GM12878 (cell line): ENCODE measurements around the gene NOL7. TPM values are rescaled to one million over a fixed set of nuclear protein-coding genes. Genes with fewer than 3 reads are reported as not detected.

Experiments
- ATAC-seq: fragments of 200-7000 bp; cut with Tn5 transposase; 3 replicates; pipeline ENCODE4 v1.9.1; 2020; ENCODE audit warnings: mild to moderate bottlenecking, moderate library complexity
- BruUV-seq: library from RNA; stranded (reverse); fragments of 400-500 nt; replicated peaks from 2 replicates; lab custom pipeline; 2021; lab: Mats Ljungman, UMichigan
- CTCF ChIA-PET: fragments of 300-600 bp; sonication (Branson Sonifier 250); formaldehyde crosslinking; extraction: SDS; loops from one replicate; lab custom pipeline; 2021; ENCODE audit warnings: inconsistent platforms; lab: Yijun Ruan, JAX
- POLR2A ChIA-PET: fragments of 350-600 bp; formaldehyde crosslinking; extraction: SDS; loops from one replicate; lab custom pipeline; 2021; ENCODE audit warnings: inconsistent platforms; lab: Charles Lee
- RAD21 ChIA-PET: fragments of 300-600 bp; sonication (Branson Sonifier 250); formaldehyde crosslinking; loops from one replicate; lab custom pipeline; 2023; ENCODE audit warnings: antibody characterized with exemption; ENCODE audit not compliant: unreplicated experiment; lab: Charles Lee
- SMC1A ChIA-PET: fragments of 300-600 bp; sonication (Branson Sonifier 250); formaldehyde crosslinking; loops from one replicate; lab custom pipeline; 2023; ENCODE audit not compliant: unreplicated experiment, uncharacterized antibody; lab: Charles Lee
- DNase-seq: peaks from one replicate; pipeline ENCODE4 v3.0.0-alpha.2; 2011; ENCODE audit warnings: low read depth, low spot score
- FAIRE-seq: peaks from 3 replicates; lab custom pipeline; 2011; peaks lifted over from hg19 to GRCh38; lab: Jason Lieb, UNC
- H2AFZ ChIP-seq: 2 replicates; pipeline ENCODE4 v1.6.0; 2011; ENCODE audit warnings: low read depth, low read length, control low read depth; ENCODE audit not compliant: control insufficient read depth
- H3K27ac ChIP-seq: 2 replicates; pipeline ENCODE4 v1.5.1; 2011; ENCODE audit warnings: control low read depth; ENCODE audit not compliant: control insufficient read depth, insufficient read depth
- H3K27me3 ChIP-seq, 2 experiments: replicated peaks in 1 of 2; 2 replicates each; pipeline versions ENCODE4 v1.6.0 to v1.6.1; 2011; ENCODE audit warnings: low read length in 1 of 2; ENCODE audit not compliant: control insufficient read depth in 2 of 2, insufficient read depth in 2 of 2
- H3K36me3 ChIP-seq, 2 experiments: 2 replicates each; pipeline ENCODE4 v1.5.1; 2011; ENCODE audit warnings: low read length in 1 of 2; ENCODE audit not compliant: control insufficient read depth in 2 of 2, insufficient read depth in 2 of 2
- H3K4me1 ChIP-seq: 2 replicates; pipeline ENCODE4 v1.6.1; 2011; ENCODE audit warnings: mild to moderate bottlenecking, low read length, moderate library complexity, mixed read lengths; ENCODE audit not compliant: control insufficient read depth, insufficient read depth
- H3K4me2 ChIP-seq: 2 replicates; pipeline ENCODE4 v1.6.0; 2011; ENCODE audit warnings: control low read depth; ENCODE audit not compliant: control insufficient read depth, insufficient read depth
- H3K4me3 ChIP-seq: fragments of 200-600 bp; sonication (generic); 2 replicates; pipeline ENCODE4 v1.5.1; 2016
- H3K79me2 ChIP-seq: 2 replicates; pipeline ENCODE4 v1.6.0; 2011; ENCODE audit warnings: low read length; ENCODE audit not compliant: control insufficient read depth, insufficient read depth
- H3K9ac ChIP-seq: 2 replicates; pipeline ENCODE4 v1.8.0; 2011; ENCODE audit warnings: low read length, control low read depth, mixed read lengths; ENCODE audit not compliant: control insufficient read depth, insufficient read depth
- H3K9me3 ChIP-seq: replicated peaks from 3 replicates; pipeline ENCODE4 v1.5.1; 2011; ENCODE audit warnings: mild to moderate bottlenecking, low read length; ENCODE audit not compliant: control insufficient read depth, insufficient read depth
- H4K20me1 ChIP-seq: 2 replicates; pipeline ENCODE4 v1.6.0; 2011; ENCODE audit not compliant: control insufficient read depth, insufficient read depth
- BRCA1 ChIP-seq: IDR thresholded peaks from 2 replicates; pipeline ENCODE4 v1.6.1; 2011; ENCODE audit warnings: low read depth, low read length, improper control_type of control experiment
- CEBPB ChIP-seq, 2 experiments: fragments of 150-350 bp in 1 of 2; IDR thresholded peaks; 2 replicates each; pipeline ENCODE4 v1.6.1; 2012 to 2014; ENCODE audit warnings: low read depth in 2 of 2, low read length in 2 of 2, borderline replicate concordance in 1 of 2, inconsistent platforms in 1 of 2
- ETV6 ChIP-seq, 2 experiments: fragments of 450-650 bp in 1 of 2; IDR thresholded peaks in 1 of 2; conservative IDR thresholded peaks in 1 of 2; 2 replicates each; pipeline ENCODE4 v1.6.1; 2014; ENCODE audit warnings: antibody characterized with exemption in 1 of 2, borderline replicate concordance in 1 of 2, low read depth in 1 of 2, mild to moderate bottlenecking in 1 of 2, moderate library complexity in 1 of 2
- POLR2AphosphoS5 ChIP-seq: IDR thresholded peaks from 2 replicates; pipeline ENCODE4 v1.6.1; 2011; ENCODE audit warnings: mild to moderate bottlenecking, low read length, inconsistent platforms
- RB1 ChIP-seq: fragments of 450-650 bp; formaldehyde crosslinking; IDR thresholded peaks from 2 replicates; pipeline ENCODE4 v1.6.1; 2017; ENCODE audit warnings: mild to moderate bottlenecking, borderline replicate concordance
- RFX5 ChIP-seq: IDR thresholded peaks from 2 replicates; pipeline ENCODE4 v1.6.1; 2011; ENCODE audit warnings: low read depth, low read length, improper control_type of control experiment
- RUNX3 ChIP-seq: IDR thresholded peaks from 2 replicates; pipeline ENCODE4 v1.6.1; 2012; ENCODE audit warnings: low read length, inconsistent platforms
- SIX5 ChIP-seq: IDR thresholded peaks from 2 replicates; pipeline ENCODE4 v1.6.1; 2011; ENCODE audit warnings: mild to moderate bottlenecking, low read depth, low read length, moderate library complexity; ENCODE audit not compliant: severe bottlenecking
- TARDBP ChIP-seq: IDR thresholded peaks from 2 replicates; pipeline ENCODE4 v1.6.1; 2016; ENCODE audit warnings: borderline replicate concordance
- ZNF207 ChIP-seq: fragments of 450-650 bp; IDR thresholded peaks from 2 replicates; pipeline ENCODE4 v1.6.1; 2014; ENCODE audit warnings: antibody characterized with exemption, mild to moderate bottlenecking, borderline replicate concordance
- WGBS: methylation state at CpG from one replicate; pipeline ENCODE4 v1.1.6; 2016; ENCODE audit warnings: low lambda C conversion rate; ENCODE audit not compliant: insufficient replicate concordance, insufficient coverage; ENCODE audit errors: missing lambda C conversion rate; 5-methylcytosine and 5-hydroxymethylcytosine counted together
- in situ Hi-C: fragments of 300-500 bp; cut with MboI; formaldehyde crosslinking; loops from 9 replicates; pipeline ENCODE4 v1.14.3; 2018; ENCODE audit warnings: mixed read lengths
- intact Hi-C: fragments of 100-400 bp; cut with micrococcal nuclease; formaldehyde crosslinking; loops from one replicate; pipeline ENCODE4 v1.14.2; 2022; ENCODE audit not compliant: unreplicated experiment
- polyA plus RNA-seq, 11 experiments: library from polyadenylated mRNA; depleted of rRNA in 4 of 11; unstranded in 6 of 11; stranded (reverse) in 5 of 11; fragments of >200 nt; fragmentation: Nextera tagmentation in 4 of 11; fragmentation: Illumina TruSeq in 1 of 11; extraction: Ambion mirVana in 4 of 11; extraction: Trizol in 1 of 11; gene quantifications; 1 replicate in 1 of 11; 2 replicates in 10 of 11; pipeline versions ENCODE4 v1.2.1 to v1.2.3, GENCODE V29; 2011 to 2016; ENCODE audit warnings: inconsistent platforms in 2 of 11, missing spikeins in 2 of 11, low read depth in 1 of 11
- total RNA-seq, 4 experiments: library from RNA; depleted of rRNA in 3 of 4; stranded (reverse); fragments of >200 nt in 3 of 4; fragmentation: Illumina TruSeq in 1 of 4; extraction: Trizol in 1 of 4; gene quantifications; 2 replicates each; pipeline versions ENCODE4 v1.2.1 to v1.2.3, GENCODE V29; 2013 to 2021
- TF ChIP-seq, protein P1 (sequence below): fragments of 150-350 bp; IDR thresholded peaks from 2 replicates; pipeline ENCODE4 v1.6.1; 2014; ENCODE audit warnings: mild to moderate bottlenecking, low read depth, low read length

NOL7 gene
- total and polyA plus RNA-seq, 10 of the 15 experiments (the other 5 are each of a cell fraction or from before 2014, with no cell fraction given), result 12.2 to 222 (median 86.2) TPM

DNA sequence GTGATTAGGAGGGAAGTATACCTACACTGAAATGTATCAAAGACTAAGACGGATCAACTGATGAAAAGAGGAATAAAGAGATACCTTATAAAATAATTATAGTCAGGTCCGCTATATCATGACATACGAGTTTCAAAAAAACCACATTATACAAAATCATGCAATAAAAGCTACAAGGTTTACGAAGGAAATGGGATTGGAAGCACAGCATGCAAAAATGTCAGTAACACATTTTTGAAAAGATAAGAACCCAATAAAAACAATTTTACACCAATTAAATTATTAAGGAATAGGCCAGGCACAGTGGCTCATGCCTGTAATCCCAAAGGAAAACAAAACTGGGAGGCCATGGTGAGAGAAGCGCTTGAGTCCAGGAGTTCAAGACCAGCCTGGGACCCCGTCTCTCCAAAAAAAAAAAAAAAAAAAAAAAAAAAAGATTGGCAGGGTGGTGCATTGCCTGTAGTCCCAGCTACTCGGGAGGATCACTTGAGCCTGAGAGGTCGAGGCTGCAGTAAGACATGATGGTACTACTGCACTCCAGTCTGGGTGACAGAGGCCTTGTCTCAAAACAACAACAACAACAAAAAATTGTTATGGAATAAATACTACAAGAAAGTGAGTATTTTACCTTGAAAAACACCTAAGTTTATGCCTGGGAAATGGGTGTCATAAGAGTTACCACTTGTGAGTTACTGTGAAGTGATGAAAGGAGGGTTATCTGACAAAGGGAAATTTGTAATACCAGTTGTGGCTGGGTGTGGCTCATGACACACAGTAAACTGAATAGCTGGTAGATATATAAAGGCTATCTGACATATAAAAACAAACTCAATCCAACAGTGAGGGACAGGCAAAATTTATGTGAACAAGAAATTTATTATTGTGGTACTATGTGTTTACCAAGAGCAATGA is 51.3 kb downstream of the NOL7 start:
- no peak overlapping the region for H3K27ac ChIP-seq
- intact Hi-C loops, result no loop called here
- ChIA-PET CTCF (interaction anchor here (1.0 to 1.2 kb wide), 2 partner anchors 14 to 51 kb away, joined by 3 read pairs; partner anchors contain the start of gene NOL7), POLR2A (interaction anchor here (0.6 to 1.2 kb wide), 4 partner anchors 26 to 233 kb away, joined by 6 to 8 read pairs (median 7); no protein-coding TSS in a partner anchor), SMC1A (interaction anchor here (0.9 to 1.0 kb wide), 2 partner anchors 14 to 21 kb away, joined by 3 read pairs; no protein-coding TSS in a partner anchor), RAD21 (interaction anchor here (0.5 to 1.5 kb wide), 2 partner anchors 29 to 51 kb away, joined by 4 read pairs; partner anchors contain the start of gene NOL7)
- DNase-seq (no peak), FAIRE-seq (no peak), ATAC-seq (no peak)
- no TSS peak for BruUV-seq
- 89% methylated on average over 6 of the region's 8 CpGs for WGBS
- no peaks in the 10 kb centered on the region for H3K27me3 ChIP-seq
- H3K4me1 ChIP-seq, result 0 out of 2 replicates have a peak, but pooled peaks cover 5% of the 10 kb centered on the region
- H3K79me2 ChIP-seq, result peaks cover 74% of the 10 kb centered on the region
- H2AFZ ChIP-seq, result no peak overlapping the region
- no peak overlapping the region for H3K4me2 ChIP-seq
- no peaks in the 10 kb centered on the region; the same call in 1 of the 3 replicates for H3K9me3 ChIP-seq
- no peaks in the 10 kb centered on the region for H3K36me3 ChIP-seq
- no peak for TF ChIP-seq CEBPB (IDR thresholded peaks at IDR 0.05; ENCODE audit: borderline replicate concordance in 1 of 2, low read depth in 2 of 2, low read length in 2 of 2)
- no peak for TF ChIP-seq RUNX3
- no peak for TF ChIP-seq RFX5
- no peak for TF ChIP-seq POLR2AphosphoS5
- no peak for TF ChIP-seq BRCA1
- TF ChIP-seq, protein P1, sequence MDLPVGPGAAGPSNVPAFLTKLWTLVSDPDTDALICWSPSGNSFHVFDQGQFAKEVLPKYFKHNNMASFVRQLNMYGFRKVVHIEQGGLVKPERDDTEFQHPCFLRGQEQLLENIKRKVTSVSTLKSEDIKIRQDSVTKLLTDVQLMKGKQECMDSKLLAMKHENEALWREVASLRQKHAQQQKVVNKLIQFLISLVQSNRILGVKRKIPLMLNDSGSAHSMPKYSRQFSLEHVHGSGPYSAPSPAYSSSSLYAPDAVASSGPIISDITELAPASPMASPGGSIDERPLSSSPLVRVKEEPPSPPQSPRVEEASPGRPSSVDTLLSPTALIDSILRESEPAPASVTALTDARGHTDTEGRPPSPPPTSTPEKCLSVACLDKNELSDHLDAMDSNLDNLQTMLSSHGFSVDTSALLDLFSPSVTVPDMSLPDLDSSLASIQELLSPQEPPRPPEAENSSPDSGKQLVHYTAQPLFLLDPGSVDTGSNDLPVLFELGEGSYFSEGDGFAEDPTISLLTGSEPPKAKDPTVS, result no peak
- no peak for TF ChIP-seq SIX5
- no peak for TF ChIP-seq RB1
- TF ChIP-seq ZNF207, result no peak
- TF ChIP-seq ETV6 (conservative IDR thresholded peaks at IDR 0.05 in 1 of 2, IDR thresholded peaks at IDR 0.05 in 1 of 2; ENCODE audit: borderline replicate concordance in 1 of 2, low read depth in 1 of 2), result no peak
- no peak for TF ChIP-seq TARDBP
- no peak overlapping the region for H3K9ac ChIP-seq
- H3K4me3 ChIP-seq, result no peak overlapping the region
- in situ Hi-C loops, result no loop called here
- no peaks in the 10 kb centered on the region for H4K20me1 ChIP-seq
